ENCODE measurements around the gene ARHGAP1. TPM values are rescaled to one million over a fixed set of nuclear protein-coding genes. Genes with fewer than 3 reads are reported as not detected.
A peak's percentile ranks its signal among the peaks of the same experiment; 100 is the strongest.

Gene ARHGAP1
- total RNA-seq, 4 donors from 2014 or later = 30.8 to 57.9 (median 47.7) TPM

DNA sequence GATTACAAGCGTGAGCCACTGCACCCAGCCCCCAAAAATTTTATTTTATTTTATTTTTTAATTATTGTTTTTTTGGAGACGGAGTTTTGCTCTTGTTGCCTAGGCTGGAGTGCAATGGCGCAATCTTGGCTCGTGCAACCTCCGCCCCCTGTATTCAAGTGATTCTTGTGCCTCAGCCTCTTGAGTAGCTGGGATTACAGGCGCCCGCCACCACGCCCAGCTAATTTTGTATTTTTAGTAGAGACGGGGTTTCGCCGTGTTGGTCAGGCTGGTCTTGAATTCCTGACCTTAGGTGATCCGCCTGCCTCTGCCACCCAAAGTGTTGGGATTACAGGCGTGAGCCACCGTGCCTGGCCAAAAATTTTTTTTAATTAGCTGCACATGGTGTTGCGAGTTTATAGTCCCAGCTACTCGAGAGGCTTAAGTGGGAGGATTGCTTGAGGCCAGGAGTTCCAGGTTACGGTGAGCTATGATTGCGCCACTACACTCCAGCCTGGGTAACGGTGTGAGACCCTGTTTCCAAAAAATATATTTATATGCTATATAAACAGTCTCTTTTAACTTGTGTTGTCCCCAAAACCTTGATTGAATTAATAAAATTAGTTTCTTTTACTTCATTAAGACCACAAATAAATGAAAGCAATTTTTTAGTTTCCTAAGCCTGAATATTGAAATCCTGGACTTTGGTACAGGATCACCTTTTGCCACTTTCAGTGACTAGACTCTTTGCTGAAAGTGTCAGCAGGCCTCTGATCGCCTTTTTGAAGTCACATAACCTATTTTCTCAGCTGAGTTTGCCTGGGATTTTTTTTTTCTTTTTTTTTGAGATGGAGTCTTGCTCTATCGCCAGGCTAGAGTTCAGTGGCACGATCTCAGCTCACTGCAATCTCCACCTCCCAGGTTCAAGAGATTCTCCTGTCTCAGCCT, 66.9 kb downstream of the ARHGAP1 start:
- TF ChIP-seq, protein P1, sequence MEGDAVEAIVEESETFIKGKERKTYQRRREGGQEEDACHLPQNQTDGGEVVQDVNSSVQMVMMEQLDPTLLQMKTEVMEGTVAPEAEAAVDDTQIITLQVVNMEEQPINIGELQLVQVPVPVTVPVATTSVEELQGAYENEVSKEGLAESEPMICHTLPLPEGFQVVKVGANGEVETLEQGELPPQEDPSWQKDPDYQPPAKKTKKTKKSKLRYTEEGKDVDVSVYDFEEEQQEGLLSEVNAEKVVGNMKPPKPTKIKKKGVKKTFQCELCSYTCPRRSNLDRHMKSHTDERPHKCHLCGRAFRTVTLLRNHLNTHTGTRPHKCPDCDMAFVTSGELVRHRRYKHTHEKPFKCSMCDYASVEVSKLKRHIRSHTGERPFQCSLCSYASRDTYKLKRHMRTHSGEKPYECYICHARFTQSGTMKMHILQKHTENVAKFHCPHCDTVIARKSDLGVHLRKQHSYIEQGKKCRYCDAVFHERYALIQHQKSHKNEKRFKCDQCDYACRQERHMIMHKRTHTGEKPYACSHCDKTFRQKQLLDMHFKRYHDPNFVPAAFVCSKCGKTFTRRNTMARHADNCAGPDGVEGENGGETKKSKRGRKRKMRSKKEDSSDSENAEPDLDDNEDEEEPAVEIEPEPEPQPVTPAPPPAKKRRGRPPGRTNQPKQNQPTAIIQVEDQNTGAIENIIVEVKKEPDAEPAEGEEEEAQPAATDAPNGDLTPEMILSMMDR (IDR thresholded peaks at IDR 0.05) = no peak
- TF ChIP-seq POLR2A (IDR thresholded peaks at IDR 0.05) = no peak
- no peak for DNase-seq
- Histone ChIP-seq H3K27me3 (no peaks in the 10 kb centered on the region), H3K9me3 (no peaks in the 10 kb centered on the region), H3K27ac (no peak overlapping the region), H3K36me3 (peaks cover 0 to 23% of the 10 kb centered on the region in 2 donors), H3K4me1 (no peaks in the 10 kb centered on the region), H3K4me3 (replicated peaks in 1 of 3) (no peak overlapping the region)
- WGBS, 2 donors = 93% methylated on average over 22 of the region's 22 CpGs
- intact Hi-C loops (cut with DNase I) = no loop called here

DNA sequence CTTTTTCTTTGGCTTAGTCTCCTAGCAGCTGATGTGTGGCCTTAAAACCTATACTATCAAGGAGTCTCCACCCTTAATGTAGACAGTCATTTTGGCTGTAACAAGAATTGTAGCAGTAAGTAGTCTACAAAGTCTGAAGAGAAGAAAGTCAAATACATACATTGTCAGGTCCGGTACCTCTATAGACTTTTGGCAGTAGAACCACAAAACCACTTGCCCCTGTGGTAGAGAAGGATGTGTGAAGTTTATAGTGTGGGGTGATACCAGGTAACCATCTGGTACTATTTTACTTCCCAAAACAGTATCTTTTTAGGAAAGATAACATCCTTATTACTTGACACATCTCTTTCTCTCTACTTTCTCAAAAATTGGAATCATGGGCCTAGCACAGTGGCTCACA, 67.9 kb downstream of the ARHGAP1 start:
- H3K27ac ChIP-seq = no peak overlapping the region
- H3K9me3 ChIP-seq = no peaks in the 10 kb centered on the region
- intact Hi-C loops (cut with DNase I) = no loop called here
- H3K4me1 ChIP-seq = no peaks in the 10 kb centered on the region
- no peaks in the 10 kb centered on the region for H3K27me3 ChIP-seq
- no peak for DNase-seq
- TF ChIP-seq, protein P1 (IDR thresholded peaks at IDR 0.05) = no peak
- no peak for TF ChIP-seq POLR2A (IDR thresholded peaks at IDR 0.05)
- WGBS, 2 donors = 94 to 96% methylated on average over 1 of the region's 1 CpG
- H3K4me3 ChIP-seq (replicated peaks in 1 of 3) = no peak overlapping the region
- peaks cover 0 to 23% of the 10 kb centered on the region in 2 donors for H3K36me3 ChIP-seq

DNA sequence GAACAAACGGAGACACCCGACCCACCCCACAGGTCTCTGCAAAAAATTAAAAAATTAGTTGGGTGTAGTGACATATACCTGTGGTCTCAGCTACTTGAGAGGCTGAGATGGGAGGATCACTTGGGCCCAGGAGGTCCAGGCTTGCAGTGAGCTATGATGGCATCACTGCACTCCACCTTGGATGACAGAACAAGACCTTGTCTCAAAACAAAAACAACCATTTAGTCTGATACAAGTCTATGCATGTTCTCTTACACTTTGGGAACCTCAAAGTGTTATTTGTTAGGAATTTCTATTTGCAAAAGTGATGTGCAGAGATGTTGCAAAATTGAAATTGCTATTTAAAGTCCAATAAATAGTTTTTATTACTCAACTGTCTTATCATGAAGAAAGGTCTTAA, 68.7 kb downstream of the ARHGAP1 start:
- TF ChIP-seq POLR2A (IDR thresholded peaks at IDR 0.05) = no peak
- TF ChIP-seq, protein P1 (IDR thresholded peaks at IDR 0.05) = no peak
- no peaks in the 10 kb centered on the region for H3K27me3 ChIP-seq
- intact Hi-C loops (cut with DNase I) = no loop called here

GRCh38 chr11:46630237-46630636, 70.2 kb downstream of the ARHGAP1 start:
- DNase-seq = no peak
- WGBS, 2 donors = 94 to 95% methylated on average over 1 of the region's 1 CpG
- H3K4me3 ChIP-seq (replicated peaks in 1 of 3) = no peak overlapping the region
- H3K36me3 ChIP-seq = peaks cover 4 to 29% of the 10 kb centered on the region in 2 donors
- intact Hi-C loops (cut with DNase I) = no loop called here
- TF ChIP-seq POLR2A (IDR thresholded peaks at IDR 0.05) = no peak
- TF ChIP-seq, protein P1 (IDR thresholded peaks at IDR 0.05) = no peak
- H3K9me3 ChIP-seq = no peaks in the 10 kb centered on the region
- H3K27ac ChIP-seq = no peak overlapping the region
- H3K27me3 ChIP-seq = no peaks in the 10 kb centered on the region
- H3K4me1 ChIP-seq = no peaks in the 10 kb centered on the region

More for the DNA sequence above, 68.7 kb downstream of the ARHGAP1 start:
- H3K27ac ChIP-seq = no peak overlapping the region
- no peak overlapping the region for H3K4me3 ChIP-seq (replicated peaks in 1 of 3)
- H3K4me1 ChIP-seq = no peaks in the 10 kb centered on the region
- DNase-seq = no peak
- WGBS, 2 donors = 100% methylated on average over 2 of the region's 2 CpGs
- H3K9me3 ChIP-seq = no peaks in the 10 kb centered on the region
- H3K36me3 ChIP-seq = peaks cover 0 to 26% of the 10 kb centered on the region in 2 donors

GRCh38 chr11:46628961-46629360, 71.5 kb downstream of the ARHGAP1 start:
- H3K4me1 ChIP-seq = no peaks in the 10 kb centered on the region
- intact Hi-C loops (cut with DNase I) = no loop called here
- peaks cover 4 to 29% of the 10 kb centered on the region in 2 donors for H3K36me3 ChIP-seq
- no peaks in the 10 kb centered on the region for H3K9me3 ChIP-seq
- no peak overlapping the region for H3K4me3 ChIP-seq (replicated peaks in 1 of 3)
- DNase-seq = peak in 1 of 2 donors; percentile 10
- H3K27me3 ChIP-seq = no peaks in the 10 kb centered on the region
- TF ChIP-seq, protein P1 (IDR thresholded peaks at IDR 0.05) = no peak
- H3K27ac ChIP-seq = no peak overlapping the region
- WGBS, 2 donors = 86% methylated on average over 6 of the region's 6 CpGs

All from thyroid gland (tissue), 4 donors.